Measurements from ENCODE around the gene SLC22A5. TPM values are rescaled to one million over a fixed set of nuclear protein-coding genes. Genes with fewer than 3 reads are reported as not detected.

SLC22A5 gene
- total and polyA plus RNA-seq, 2 donors (not counting 1 experiment from before 2014, with no cell fraction given), result 5.7 to 12.9 TPM

- no peaks in the 10 kb centered on the region for H3K9me3 Mint-ChIP-seq (ENCODE audit: insufficient read depth)
- Histone ChIP-seq H3K36me3 (replicated peaks in 1 of 2; ENCODE audit: control extremely low read depth in 1 of 2, control insufficient read depth in 1 of 2, extremely low read depth in 1 of 2, insufficient read depth in 2 of 2, low read length in 1 of 2) (peaks cover 0 to 28% of the 10 kb centered on the region in 2 experiments), H3K9ac (ENCODE audit: low read length) (peak overlapping the region; percentile 13), H3K4me1 (ENCODE audit: control insufficient read depth in 2 of 2, insufficient read depth in 2 of 2, low read length in 2 of 2) (peaks cover 99 to 100% of the 10 kb centered on the region in 2 donors), H3K27me3 (replicated peaks in 1 of 4; ENCODE audit: control extremely low read depth in 1 of 4, control insufficient read depth in 3 of 4, insufficient read depth in 4 of 4, low read length in 3 of 4) (no peaks in the 10 kb centered on the region), H2AFZ (ENCODE audit: insufficient read depth, low read depth, low read length, poor library complexity, severe bottlenecking) (no peak overlapping the region), H3K27ac (ENCODE audit: low read length in 2 of 2) (peak overlapping the region; percentile 90 to 94), H3K79me2 (ENCODE audit: control insufficient read depth, insufficient read depth, low read length) (peaks cover 96% of the 10 kb centered on the region), H3K4me3 (ENCODE audit: control extremely low read depth in 1 of 5, extremely low read depth in 1 of 5, insufficient read depth in 1 of 5, low read depth in 2 of 5, low read length in 4 of 5) (peak overlapping the region in 1 of 5 experiments; percentile 42), H4K20me1 (ENCODE audit: control insufficient read depth, insufficient read depth, low read length, poor library complexity, severe bottlenecking) (peaks cover 45% of the 10 kb centered on the region), H3K4me2 (replicated peaks; ENCODE audit: low read depth, low read length, poor library complexity, severe bottlenecking) (peak overlapping the region; percentile 68), H3K9me3 (ENCODE audit: control extremely low read depth in 1 of 3, control insufficient read depth in 2 of 3, insufficient read depth in 1 of 3, low read length in 2 of 3) (no peaks in the 10 kb centered on the region)
- H3K27ac Mint-ChIP-seq, result peak overlapping the region; percentile 93
- ATAC-seq (ENCODE audit: low read depth), result peak; percentile 7
- ChIA-PET CTCF (interaction anchor here (1.1 to 11.2 kb wide), 14 partner anchors 10 to 78 kb away, joined by 3 to 127 read pairs (median 26); partner anchors contain the start of gene IRF1), POLR2A (interaction anchor here (0.7 to 4.8 kb wide), 12 partner anchors 10 to 69 kb away, joined by 3 to 77 read pairs (median 10); partner anchors contain the start of gene IRF1)
- no peak for TF ChIP-seq EZH2 (IDR thresholded peaks at IDR 0.05; ENCODE audit: borderline replicate concordance, insufficient read depth, low read depth, low read length, poor library complexity, severe bottlenecking)
- TF ChIP-seq, protein P1, sequence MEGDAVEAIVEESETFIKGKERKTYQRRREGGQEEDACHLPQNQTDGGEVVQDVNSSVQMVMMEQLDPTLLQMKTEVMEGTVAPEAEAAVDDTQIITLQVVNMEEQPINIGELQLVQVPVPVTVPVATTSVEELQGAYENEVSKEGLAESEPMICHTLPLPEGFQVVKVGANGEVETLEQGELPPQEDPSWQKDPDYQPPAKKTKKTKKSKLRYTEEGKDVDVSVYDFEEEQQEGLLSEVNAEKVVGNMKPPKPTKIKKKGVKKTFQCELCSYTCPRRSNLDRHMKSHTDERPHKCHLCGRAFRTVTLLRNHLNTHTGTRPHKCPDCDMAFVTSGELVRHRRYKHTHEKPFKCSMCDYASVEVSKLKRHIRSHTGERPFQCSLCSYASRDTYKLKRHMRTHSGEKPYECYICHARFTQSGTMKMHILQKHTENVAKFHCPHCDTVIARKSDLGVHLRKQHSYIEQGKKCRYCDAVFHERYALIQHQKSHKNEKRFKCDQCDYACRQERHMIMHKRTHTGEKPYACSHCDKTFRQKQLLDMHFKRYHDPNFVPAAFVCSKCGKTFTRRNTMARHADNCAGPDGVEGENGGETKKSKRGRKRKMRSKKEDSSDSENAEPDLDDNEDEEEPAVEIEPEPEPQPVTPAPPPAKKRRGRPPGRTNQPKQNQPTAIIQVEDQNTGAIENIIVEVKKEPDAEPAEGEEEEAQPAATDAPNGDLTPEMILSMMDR (IDR thresholded peaks at IDR 0.05), result no peak
- intact Hi-C loops (cut with micrococcal nuclease), result loop anchor here (1.0 kb wide), 1 partner anchor 10 kb away; no protein-coding TSS in a partner anchor
- 8% methylated on average over 4 of the region's 6 CpGs for WGBS (ENCODE audit: insufficient coverage)
- H3K4me3 Mint-ChIP-seq, result peak overlapping the region; percentile 80
- peak; percentile 69 for DNase-seq
- peaks cover 99% of the 10 kb centered on the region for H3K4me1 Mint-ChIP-seq
- no peaks in the 10 kb centered on the region for H3K27me3 Mint-ChIP-seq
Measured at GRCh38 chr5:132427281-132428146, 58.0 kb downstream of the SLC22A5 start.

GRCh38 chr5:132428147-132428482 is 58.6 kb downstream of the SLC22A5 start:
- H3K9ac ChIP-seq (ENCODE audit: low read length), result peak overlapping the region; percentile 13
- no peak overlapping the region for H3K4me3 ChIP-seq (ENCODE audit: control extremely low read depth in 1 of 5, extremely low read depth in 1 of 5, insufficient read depth in 1 of 5, low read depth in 2 of 5, low read length in 4 of 5)
- DNase-seq, result no peak

More at GRCh38 chr5:132428147-132428482, 58.6 kb downstream of the SLC22A5 start:
- Histone ChIP-seq H3K9me3 (ENCODE audit: control extremely low read depth in 1 of 3, control insufficient read depth in 2 of 3, insufficient read depth in 1 of 3, low read length in 2 of 3) (no peaks in the 10 kb centered on the region), H3K27me3 (replicated peaks in 1 of 4; ENCODE audit: control extremely low read depth in 1 of 4, control insufficient read depth in 3 of 4, insufficient read depth in 4 of 4, low read length in 3 of 4) (no peaks in the 10 kb centered on the region), H3K36me3 (replicated peaks in 1 of 2; ENCODE audit: control extremely low read depth in 1 of 2, control insufficient read depth in 1 of 2, extremely low read depth in 1 of 2, insufficient read depth in 2 of 2, low read length in 1 of 2) (peaks cover 0 to 30% of the 10 kb centered on the region in 2 experiments), H3K79me2 (ENCODE audit: control insufficient read depth, insufficient read depth, low read length) (peaks cover 96% of the 10 kb centered on the region), H3K4me2 (replicated peaks; ENCODE audit: low read depth, low read length, poor library complexity, severe bottlenecking) (peak overlapping the region; percentile 68), H4K20me1 (ENCODE audit: control insufficient read depth, insufficient read depth, low read length, poor library complexity, severe bottlenecking) (peaks cover 46% of the 10 kb centered on the region), H3K4me1 (ENCODE audit: control insufficient read depth in 2 of 2, insufficient read depth in 2 of 2, low read length in 2 of 2) (peaks cover 95 to 96% of the 10 kb centered on the region in 2 donors), H3K27ac (ENCODE audit: low read length in 2 of 2) (peak overlapping the region; percentile 90 to 94), H2AFZ (ENCODE audit: insufficient read depth, low read depth, low read length, poor library complexity, severe bottlenecking) (no peak overlapping the region)
- no peak for ATAC-seq (ENCODE audit: low read depth)
- Mint-ChIP-seq H3K9me3 (ENCODE audit: insufficient read depth) (no peaks in the 10 kb centered on the region), H3K27ac (peak overlapping the region; percentile 93), H3K4me1 (peaks cover 99% of the 10 kb centered on the region), H3K27me3 (no peaks in the 10 kb centered on the region), H3K4me3 (peak overlapping the region; percentile 80)
- TF ChIP-seq EZH2 (IDR thresholded peaks at IDR 0.05; ENCODE audit: borderline replicate concordance, insufficient read depth, low read depth, low read length, poor library complexity, severe bottlenecking), result no peak
- TF ChIP-seq, protein P1 (IDR thresholded peaks at IDR 0.05), result no peak
- POLR2A ChIA-PET, result interaction anchor here (0.6 to 4.8 kb wide), 9 partner anchors 12 to 360 kb away, joined by 3 to 77 read pairs (median 10); partner anchors contain the start of gene IRF1
- intact Hi-C loops (cut with micrococcal nuclease), result no loop called here
- CTCF ChIA-PET, result interaction anchor here (1.1 to 11.2 kb wide), 13 partner anchors 9 to 70 kb away, joined by 3 to 127 read pairs (median 30); partner anchors contain the start of gene IRF1
